RWPE2 (cell line): ENCODE data around the gene RPL28.

Experiments
- ATAC-seq: fragments of 200-7000 bp; cut with Tn5 transposase; 3 replicates; pipeline ENCODE4 v1.9.1; 2021; ENCODE audit warnings: low read depth
- DNase-seq: peaks from one replicate; pipeline ENCODE4 v3.0.0-alpha.2; 2020; ENCODE audit warnings: low spot score
- H3K27ac ChIP-seq: fragments of 450-650 bp; 2 replicates; pipeline ENCODE4 v1.5.1; 2017; ENCODE audit warnings: mild to moderate bottlenecking; ENCODE audit not compliant: poor library complexity, severe bottlenecking
- H3K27me3 ChIP-seq: fragments of 250-450 bp; sonication (Bioruptor Pico); 2 replicates; pipeline ENCODE4 v1.5.1; 2021; ENCODE audit warnings: mild to moderate bottlenecking, moderate library complexity; ENCODE audit not compliant: insufficient read depth, poor library complexity, severe bottlenecking
- H3K36me3 ChIP-seq: fragments of 250-450 bp; sonication (Bioruptor Pico); 2 replicates; pipeline ENCODE4 v1.5.1; 2020; ENCODE audit warnings: low read depth, mild to moderate bottlenecking, moderate library complexity
- H3K4me1 ChIP-seq: fragments of 250-450 bp; sonication (Bioruptor Pico); 2 replicates; pipeline ENCODE4 v1.5.1; 2021; ENCODE audit warnings: mild to moderate bottlenecking, moderate library complexity; ENCODE audit not compliant: insufficient read depth, poor library complexity, severe bottlenecking
- H3K4me3 ChIP-seq: fragments of 250-450 bp; sonication (Bioruptor Pico); 2 replicates; pipeline ENCODE4 v1.5.1; 2021; ENCODE audit warnings: mild to moderate bottlenecking, moderate library complexity; ENCODE audit not compliant: severe bottlenecking
- H3K9me3 ChIP-seq: fragments of 250-450 bp; sonication (Bioruptor Pico); 2 replicates; pipeline ENCODE4 v1.5.1; 2021; ENCODE audit warnings: mild to moderate bottlenecking, moderate library complexity; ENCODE audit not compliant: severe bottlenecking
- TF ChIP-seq, protein P1 (sequence below): fragments of 450-650 bp; IDR thresholded peaks from one replicate; pipeline ENCODE4 v1.5.1; 2017; ENCODE audit warnings: mild to moderate bottlenecking, moderate library complexity; ENCODE audit not compliant: poor library complexity, severe bottlenecking

Gene RPL28

DNA sequence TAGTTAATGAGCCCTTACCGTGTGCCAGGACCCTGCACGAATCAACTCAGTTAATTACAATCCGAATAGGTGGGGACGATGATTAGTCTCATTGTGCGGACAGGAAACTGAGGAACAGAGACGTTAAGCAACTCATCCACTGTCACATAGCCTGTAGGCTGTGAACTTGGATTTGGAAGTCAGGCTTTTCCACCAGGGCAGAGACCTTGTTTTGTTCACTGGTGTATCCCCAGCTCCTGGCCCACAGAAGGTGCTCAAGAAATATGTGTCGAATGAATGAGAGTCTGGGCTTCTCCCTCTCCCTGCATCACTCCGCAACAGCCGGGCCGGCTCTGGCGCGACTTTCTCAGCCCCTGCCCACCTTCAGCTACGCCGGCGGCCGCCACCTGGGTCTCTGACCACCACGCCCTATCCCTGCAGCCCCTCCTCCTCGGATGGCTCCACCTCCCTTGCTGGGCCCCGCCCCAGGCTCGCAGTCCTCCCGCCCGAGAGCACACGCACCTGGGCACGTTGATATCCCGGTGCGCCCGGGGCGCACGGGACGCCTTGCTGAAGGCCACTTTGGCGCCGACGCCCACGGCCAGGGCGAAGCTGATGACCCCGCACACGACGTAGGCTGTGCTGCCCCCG is 56.1 kb downstream of the RPL28 start:
- TF ChIP-seq, protein P1, sequence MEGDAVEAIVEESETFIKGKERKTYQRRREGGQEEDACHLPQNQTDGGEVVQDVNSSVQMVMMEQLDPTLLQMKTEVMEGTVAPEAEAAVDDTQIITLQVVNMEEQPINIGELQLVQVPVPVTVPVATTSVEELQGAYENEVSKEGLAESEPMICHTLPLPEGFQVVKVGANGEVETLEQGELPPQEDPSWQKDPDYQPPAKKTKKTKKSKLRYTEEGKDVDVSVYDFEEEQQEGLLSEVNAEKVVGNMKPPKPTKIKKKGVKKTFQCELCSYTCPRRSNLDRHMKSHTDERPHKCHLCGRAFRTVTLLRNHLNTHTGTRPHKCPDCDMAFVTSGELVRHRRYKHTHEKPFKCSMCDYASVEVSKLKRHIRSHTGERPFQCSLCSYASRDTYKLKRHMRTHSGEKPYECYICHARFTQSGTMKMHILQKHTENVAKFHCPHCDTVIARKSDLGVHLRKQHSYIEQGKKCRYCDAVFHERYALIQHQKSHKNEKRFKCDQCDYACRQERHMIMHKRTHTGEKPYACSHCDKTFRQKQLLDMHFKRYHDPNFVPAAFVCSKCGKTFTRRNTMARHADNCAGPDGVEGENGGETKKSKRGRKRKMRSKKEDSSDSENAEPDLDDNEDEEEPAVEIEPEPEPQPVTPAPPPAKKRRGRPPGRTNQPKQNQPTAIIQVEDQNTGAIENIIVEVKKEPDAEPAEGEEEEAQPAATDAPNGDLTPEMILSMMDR, result no peak
- Histone ChIP-seq H3K4me3 (no peak overlapping the region), H3K27ac (no peak overlapping the region), H3K36me3 (no peaks in the 10 kb centered on the region), H3K4me1 (peaks cover 4% of the 10 kb centered on the region), H3K27me3 (peaks cover 46% of the 10 kb centered on the region), H3K9me3 (no peaks in the 10 kb centered on the region)
- DNase-seq (no peak), ATAC-seq (no peak)

DNA sequence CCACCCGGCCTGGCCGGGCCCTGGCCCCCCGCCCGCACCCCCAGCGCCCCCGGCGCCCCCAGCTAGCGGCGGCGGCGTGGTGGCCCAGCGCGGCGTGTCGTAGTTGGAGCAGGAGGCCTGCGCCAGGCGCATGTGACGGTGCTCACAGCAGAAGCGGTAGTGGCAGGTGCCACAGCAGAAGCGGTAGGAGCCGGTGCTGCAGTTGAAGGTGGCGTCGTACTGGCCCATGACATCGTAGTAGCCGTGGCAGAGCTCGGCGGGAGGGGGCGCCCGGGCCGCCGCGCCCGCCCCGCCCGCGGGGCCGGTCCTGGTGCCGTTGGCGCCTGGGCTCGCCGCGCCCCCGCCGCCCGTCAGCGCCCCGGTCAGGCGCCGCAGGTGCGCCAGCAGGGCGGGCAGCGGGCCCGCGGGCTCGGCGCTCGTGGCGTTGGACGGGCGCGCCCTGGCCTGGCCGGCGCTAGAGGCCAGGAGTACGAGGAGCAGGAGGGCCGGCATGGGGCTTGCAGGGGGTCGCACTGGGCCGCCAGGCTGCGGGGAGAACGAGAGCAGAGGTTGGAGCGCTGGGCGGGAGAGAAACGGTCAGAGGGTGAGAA is 56.7 kb downstream of the RPL28 start:
- Histone ChIP-seq H3K36me3 (no peaks in the 10 kb centered on the region), H3K27me3 (peaks cover 46% of the 10 kb centered on the region), H3K4me3 (no peak overlapping the region), H3K27ac (no peak overlapping the region), H3K9me3 (no peaks in the 10 kb centered on the region), H3K4me1 (peaks cover 4% of the 10 kb centered on the region)
- TF ChIP-seq, protein P1, result no peak
- no peak for DNase-seq
- ATAC-seq, result no peak

DNA sequence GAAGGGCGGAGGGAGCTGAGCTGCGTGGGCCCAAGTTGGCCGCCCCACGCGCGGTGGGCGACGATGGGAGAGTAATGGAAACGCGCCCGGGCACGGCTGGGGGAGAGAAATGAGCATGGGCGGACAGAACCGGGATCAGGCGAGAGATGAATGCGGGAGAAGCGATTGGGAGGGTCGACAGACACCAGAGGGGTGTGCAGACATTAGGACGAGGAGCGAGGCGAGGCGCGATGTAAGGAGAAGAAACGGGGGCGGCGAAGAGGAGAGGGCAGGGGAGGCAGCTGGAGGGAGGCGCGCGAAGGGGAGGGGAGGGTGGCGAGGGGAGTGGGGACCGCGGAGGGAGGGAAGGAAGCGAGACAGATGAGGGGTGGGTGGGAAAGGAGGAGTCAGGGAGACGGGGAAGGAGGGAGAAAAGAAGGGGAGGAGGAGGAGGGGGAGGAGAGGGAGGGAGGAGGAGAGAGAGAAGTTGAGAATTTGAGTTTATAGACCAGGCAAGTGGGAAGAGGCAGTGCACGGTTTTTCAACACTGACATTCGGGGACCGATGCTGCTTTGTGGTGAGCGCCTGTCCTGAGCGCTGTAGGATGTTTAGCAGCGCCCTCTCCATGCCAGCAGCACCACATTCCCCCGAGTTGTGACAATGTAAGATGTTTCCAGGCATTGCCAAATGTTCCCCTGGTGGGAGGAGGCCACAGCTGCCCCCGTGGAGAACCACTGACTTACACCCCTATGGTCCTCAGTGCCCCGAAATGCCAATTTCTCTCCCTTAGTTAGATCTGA is 57.5 kb downstream of the RPL28 start, which contains the start of gene SHISA7:
TSS of gene SHISA7 (minus strand) at position 256 of the 779 bp plus-strand sequence. CDS start 437 bp downstream, outside the sequence.
- no peak within 1 kb of the TSS for H3K27ac ChIP-seq
- no peak for ATAC-seq
- no peaks in the 10 kb centered on the region for H3K36me3 ChIP-seq
- H3K4me3 ChIP-seq, result no peak within 1 kb of the TSS
- TF ChIP-seq, protein P1, result no peak
- DNase-seq, result no peak
- H3K4me1 ChIP-seq, result peaks cover 4% of the 10 kb centered on the region
- H3K27me3 ChIP-seq, result peaks cover 46% of the 10 kb centered on the region
- no peaks in the 10 kb centered on the region for H3K9me3 ChIP-seq

DNA sequence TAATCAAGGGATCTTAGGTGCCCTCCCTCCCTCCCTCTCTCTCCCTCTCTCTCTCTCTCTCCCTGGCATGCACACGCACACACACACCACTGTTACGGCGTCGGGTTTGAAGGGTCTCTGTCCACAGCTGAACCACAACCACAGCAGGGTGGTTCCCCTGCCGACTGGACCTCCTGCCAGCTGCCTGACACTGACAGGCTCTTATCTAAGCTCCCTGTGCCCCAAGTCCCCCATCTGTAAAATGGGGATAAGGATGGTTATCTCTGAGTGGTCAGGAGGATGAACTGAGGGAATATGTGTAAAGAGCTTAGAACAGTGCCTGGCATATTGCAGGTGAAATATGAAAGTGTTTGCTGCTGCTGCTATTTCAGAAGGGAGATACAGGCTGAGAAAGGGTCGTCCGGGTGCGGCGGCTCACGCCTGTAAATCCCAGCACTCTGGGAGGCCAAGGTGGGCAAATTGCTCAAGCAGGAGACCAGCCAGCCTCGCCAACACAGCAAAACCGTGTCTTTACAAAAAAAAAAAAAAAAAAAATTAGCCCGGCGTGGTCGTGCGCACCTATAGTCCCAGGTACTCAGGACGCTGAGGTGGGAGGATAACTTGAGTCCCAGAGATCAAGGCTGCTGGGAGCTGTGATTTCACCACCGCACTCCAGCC is 58.2 kb downstream of the RPL28 start:
- Histone ChIP-seq H3K27me3 (peaks cover 46% of the 10 kb centered on the region), H3K9me3 (no peaks in the 10 kb centered on the region), H3K27ac (no peak overlapping the region), H3K4me3 (no peak overlapping the region), H3K36me3 (no peaks in the 10 kb centered on the region), H3K4me1 (peaks cover 4% of the 10 kb centered on the region)
- DNase-seq (no peak), ATAC-seq (no peak)
- TF ChIP-seq, protein P1, result no peak
